Embryonic facial prominence (tissue), 1 donor: Measurements from ENCODE around the gene ASCL5.

Source experiments
- DNase-seq: peaks from one replicate; pipeline ENCODE4 v3.0.0-alpha.2; 2016; ENCODE audit errors: extremely low spot score

Gene ASCL5

DNA sequence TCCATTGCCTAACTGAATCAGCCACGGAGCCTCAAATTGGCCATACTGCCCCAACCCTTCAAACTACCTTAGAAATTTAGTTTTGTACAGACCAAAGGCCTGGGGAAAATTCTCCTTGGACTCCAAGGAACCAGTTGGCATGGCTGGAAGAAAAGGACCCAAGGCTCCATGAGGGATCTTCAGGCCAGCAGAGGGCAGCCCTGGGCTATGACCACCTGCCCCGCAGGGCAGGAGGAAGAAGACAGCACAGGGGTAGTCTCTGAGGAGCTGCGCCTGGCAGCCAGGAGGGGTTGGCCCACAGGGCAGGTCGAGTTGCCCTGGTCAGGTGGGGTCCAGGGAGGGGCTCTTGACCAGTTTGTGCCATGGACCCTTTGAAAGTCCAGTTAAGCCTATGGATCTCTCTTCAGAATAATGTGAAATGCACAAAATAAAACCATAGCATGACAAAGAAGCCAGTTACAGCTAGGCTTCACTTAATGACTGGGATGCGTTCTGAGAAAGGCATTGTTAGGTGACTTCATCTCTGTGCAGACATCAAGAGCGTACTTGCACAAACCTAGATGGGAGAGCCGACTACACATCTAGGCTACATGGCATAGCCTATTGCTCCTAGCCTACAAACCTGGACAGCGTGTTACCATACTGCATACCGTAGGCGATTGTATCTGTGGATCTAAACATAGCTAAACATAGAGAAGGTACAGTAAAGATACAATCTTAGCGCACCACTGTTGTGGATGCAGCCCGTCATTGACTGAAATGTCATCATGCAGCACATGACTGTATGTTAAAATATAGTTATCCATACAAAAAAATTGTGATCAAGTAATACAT lies 40.9 kb downstream of the ASCL5 start:
- DNase-seq = no peak

GRCh38 chr1:201084295-201084694 lies 42.7 kb downstream of the ASCL5 start:
- no peak for DNase-seq

DNA sequence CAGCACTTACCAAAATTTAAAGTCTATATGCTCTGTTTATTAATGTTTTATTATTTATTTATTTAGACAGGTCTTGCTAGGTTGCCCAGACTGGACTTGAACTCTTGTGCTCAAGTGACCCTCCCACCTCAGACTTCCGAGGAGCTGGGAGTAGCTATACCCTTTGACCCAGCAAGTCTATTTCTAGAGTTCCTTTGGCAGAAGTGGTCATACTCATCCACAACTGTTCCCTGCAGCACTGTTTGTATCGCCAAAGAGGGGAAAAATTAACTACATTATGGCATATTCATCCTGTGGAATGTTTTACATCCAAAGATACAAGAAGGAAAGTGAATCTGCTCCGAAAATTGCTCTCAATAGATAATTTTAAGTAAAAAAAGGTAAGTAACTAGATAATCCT lies 43.2 kb downstream of the ASCL5 start:
- DNase-seq = no peak

DNA sequence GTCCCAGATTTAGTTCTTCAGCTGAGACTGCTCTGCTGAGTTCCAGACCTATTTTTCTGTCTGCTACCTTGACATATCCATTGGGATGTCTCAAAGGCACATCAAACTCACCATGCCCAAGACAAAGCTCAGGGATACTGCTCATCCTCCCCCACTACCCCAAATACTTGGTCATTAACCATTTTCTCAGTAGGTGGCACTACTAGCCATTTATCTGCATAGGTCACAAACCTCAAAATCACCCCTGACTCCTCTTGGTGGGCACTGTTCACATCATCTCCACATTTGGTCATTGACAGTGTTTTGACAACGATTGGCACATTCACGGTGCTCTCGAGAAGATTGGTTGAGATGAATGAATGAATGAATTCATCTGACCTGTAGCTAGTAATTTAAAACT lies 46.8 kb downstream of the ASCL5 start:
- DNase-seq = no peak

DNA sequence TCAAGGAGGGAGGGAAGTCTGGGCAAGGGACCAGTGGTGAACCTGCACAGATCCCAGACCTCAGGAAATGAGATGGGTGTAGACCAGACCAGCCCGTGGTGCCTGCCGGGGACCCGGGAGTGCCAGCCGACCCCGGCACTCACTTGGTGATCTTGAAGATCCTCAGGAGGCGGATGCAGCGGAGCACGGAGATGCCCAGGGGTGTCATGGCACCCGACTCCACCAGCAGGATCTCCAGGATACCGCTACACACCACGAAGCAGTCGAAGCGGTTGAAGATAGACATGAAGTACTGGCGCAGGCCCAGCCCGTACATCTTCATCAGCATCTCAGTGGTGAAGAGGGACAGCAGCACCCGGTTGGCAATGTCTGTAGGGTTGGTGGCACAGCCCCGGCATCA lies 49.2 kb downstream of the ASCL5 start:
- DNase-seq = no peak

- no peak for DNase-seq
These were observed 49.9 kb downstream of the ASCL5 start for GRCh38 chr1:201077116-201077515.

DNA sequence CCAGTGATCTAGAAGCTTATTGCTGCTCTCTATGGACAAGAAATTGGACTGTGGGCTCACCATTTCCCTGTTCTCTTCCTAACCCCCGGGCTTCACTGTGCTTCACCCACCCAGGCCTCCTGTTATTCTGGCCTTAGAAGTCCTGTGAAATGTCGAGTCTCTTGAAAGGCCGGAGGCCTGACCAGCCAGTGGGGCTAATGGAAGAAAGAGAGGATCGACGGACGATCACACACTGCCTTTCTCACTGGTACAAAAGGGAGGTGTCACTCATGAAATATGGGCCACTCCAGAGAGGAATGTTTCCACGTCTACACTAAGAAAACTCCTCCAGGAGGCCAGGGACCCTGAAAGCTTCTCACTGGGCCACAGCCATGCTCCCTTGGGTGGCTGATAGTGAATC lies 50.9 kb downstream of the ASCL5 start:
- no peak for DNase-seq

GRCh38 chr1:201074018-201074417 lies 53.0 kb downstream of the ASCL5 start:
- no peak for DNase-seq

- DNase-seq = no peak
These were observed 54.1 kb downstream of the ASCL5 start for GRCh38 chr1:201072922-201073321.

GRCh38 chr1:201072149-201072548 lies 54.8 kb downstream of the ASCL5 start:
- no peak for DNase-seq

DNA sequence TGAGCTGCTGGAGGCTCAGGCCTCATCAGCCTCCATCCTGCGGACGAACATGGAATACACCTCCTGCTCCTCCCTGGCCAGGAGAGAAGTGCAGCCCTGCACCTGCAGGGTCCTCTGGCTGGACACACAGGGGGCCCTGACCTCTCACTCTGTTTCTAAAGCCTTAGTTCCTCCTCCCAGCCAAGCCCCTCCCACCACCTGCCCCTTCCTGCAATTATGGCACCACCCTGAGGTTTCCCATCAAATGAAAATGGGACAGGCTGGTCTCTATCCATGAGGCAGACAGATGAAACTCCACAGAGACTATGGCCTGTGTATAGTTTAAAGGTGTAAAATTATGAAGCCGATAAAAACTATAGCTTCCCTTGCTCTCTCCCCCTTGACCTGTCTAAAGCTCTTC lies 57.3 kb downstream of the ASCL5 start:
- no peak for DNase-seq

DNA sequence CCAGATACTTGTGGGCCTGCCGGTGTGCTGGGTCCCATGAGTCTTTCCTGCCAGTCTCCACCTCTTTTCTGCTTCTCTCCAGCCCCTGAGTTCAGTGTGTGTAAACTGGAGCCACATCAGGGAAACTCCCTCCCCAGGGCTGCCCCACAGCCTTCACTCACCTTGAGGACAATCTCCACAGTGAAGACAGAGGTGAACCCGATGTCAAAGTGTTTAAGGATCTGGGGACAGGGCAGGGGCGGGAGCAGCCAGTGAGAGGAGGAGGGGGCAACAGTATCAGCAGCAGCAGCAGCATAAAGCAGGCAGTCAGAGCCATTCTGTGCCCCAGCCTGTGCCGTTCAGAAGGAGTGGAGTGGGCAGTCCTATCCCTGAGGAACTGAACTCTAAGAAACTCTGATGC lies 58.0 kb downstream of the ASCL5 start:
- no peak for DNase-seq

DNA sequence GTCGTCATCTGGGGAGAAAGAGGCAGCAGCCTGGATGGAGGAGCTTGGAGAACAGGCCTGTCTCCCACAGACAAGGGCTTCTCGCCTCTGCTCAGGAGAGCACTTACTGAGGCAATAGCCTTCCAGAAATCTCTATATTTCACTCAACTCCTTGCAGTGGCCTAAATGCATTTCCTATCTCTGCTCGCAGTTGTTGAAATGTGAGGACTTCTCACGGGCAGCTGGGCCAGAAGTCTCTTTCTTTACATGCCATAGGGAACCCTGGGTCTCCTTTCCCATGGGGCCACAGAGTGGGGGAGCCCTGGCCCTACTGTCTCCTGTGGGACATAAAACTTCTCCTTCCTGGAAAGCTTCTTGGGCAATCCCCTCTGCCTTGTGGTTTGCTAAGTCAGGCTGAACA lies 60.0 kb downstream of the ASCL5 start:
- no peak for DNase-seq

DNA sequence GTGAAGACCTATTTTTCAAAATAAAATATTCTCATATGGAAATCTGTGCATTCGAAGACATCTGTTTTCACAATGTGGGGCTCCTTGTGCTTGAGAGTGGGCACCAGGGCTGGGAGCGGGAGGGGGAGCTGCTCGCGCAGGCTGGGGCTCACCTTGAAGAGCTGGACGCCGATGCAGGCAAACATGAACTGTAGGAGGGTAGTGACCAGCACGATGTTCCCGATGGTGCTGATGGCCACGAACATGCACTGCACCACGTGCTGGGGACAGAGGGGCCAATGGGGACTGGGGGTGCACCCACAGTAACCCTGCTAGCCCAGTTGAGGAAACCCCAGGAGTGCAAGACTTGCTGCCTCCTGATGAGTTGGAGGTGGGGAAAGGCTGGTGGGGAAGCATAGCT lies 61.3 kb downstream of the ASCL5 start:
- DNase-seq = no peak

- DNase-seq = no peak
These were observed 62.2 kb downstream of the ASCL5 start for GRCh38 chr1:201064806-201065205.
